ENCODE results near the gene PAEP. TPM values are rescaled to one million over a fixed set of nuclear protein-coding genes. Genes with fewer than 3 reads are reported as not detected.

PAEP gene
- total RNA-seq, 2 donors from 2014 or later: not detected

- H3K27ac Mint-ChIP-seq: no peak overlapping the region
- no peaks in the 10 kb centered on the region for H3K9me3 Mint-ChIP-seq
- no peaks in the 10 kb centered on the region for H3K36me3 Mint-ChIP-seq
- ATAC-seq (no peak), DNase-seq (ENCODE audit: low spot score in 2 of 2) (no peak)
Observed at GRCh38 chr9:135580664-135581380, 19.3 kb downstream of the PAEP start.

DNA sequence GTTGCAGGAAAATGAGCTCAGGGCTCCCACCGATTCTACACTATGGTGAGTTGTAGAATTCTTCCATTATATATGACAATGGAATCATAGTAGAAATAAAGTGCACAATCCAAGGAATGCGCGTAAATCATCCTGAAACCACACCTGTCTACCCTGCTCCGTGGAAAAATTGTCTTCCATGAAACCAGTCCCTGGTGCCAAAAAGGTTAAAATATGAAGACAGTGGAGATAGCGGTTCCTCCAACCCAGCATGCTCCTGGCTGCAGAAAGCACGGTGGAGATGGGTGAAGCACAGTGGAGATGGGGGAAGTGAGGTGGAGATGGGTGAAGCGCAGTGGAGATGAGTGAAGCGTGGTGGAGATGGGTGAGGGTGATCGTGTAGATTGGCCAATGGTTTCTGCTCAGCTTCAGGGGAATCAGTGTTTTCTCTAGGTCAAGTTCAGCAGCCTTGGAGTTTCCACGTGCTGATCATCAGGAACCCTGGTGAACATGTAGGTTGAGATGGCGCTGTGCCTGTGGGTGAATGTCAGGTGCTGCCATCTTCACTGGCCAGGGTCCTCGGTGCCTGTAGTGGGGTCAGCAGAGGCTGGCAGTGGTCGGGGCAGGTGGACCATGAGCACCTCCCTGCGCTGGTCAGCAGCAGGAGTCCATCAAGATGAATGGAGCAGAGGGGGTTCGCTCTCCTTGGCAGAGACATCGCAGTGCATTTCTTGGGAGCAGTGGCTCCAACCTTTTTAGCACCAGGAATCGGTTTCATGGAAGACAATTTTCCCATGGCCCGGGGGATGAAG, 20.3 kb downstream of the PAEP start:
- no peak overlapping the region for H3K27ac Mint-ChIP-seq
- ATAC-seq: no peak
- DNase-seq (ENCODE audit: low spot score in 2 of 2): no peak
- H3K9me3 Mint-ChIP-seq: no peaks in the 10 kb centered on the region
- no peaks in the 10 kb centered on the region for H3K36me3 Mint-ChIP-seq

GRCh38 chr9:135582541-135582940, 21.0 kb downstream of the PAEP start:
- Mint-ChIP-seq H3K36me3 (no peaks in the 10 kb centered on the region), H3K9me3 (no peaks in the 10 kb centered on the region), H3K27ac (no peak overlapping the region)
- ATAC-seq (no peak), DNase-seq (ENCODE audit: low spot score in 2 of 2) (no peak)

GRCh38 chr9:135582966-135583687, 21.6 kb downstream of the PAEP start:
- DNase-seq (ENCODE audit: low spot score in 2 of 2): no peak

GRCh38 chr9:135583688-135584011, 22.1 kb downstream of the PAEP start:
- H3K27ac Mint-ChIP-seq: no peak overlapping the region
- ATAC-seq (no peak), DNase-seq (ENCODE audit: low spot score in 2 of 2) (no peak)
- no peaks in the 10 kb centered on the region for H3K36me3 Mint-ChIP-seq
- no peaks in the 10 kb centered on the region for H3K9me3 Mint-ChIP-seq

More at GRCh38 chr9:135582966-135583687, 21.6 kb downstream of the PAEP start:
- H3K36me3 Mint-ChIP-seq: no peaks in the 10 kb centered on the region
- no peak overlapping the region for H3K27ac Mint-ChIP-seq
- H3K9me3 Mint-ChIP-seq: no peaks in the 10 kb centered on the region
- no peak for ATAC-seq

DNA sequence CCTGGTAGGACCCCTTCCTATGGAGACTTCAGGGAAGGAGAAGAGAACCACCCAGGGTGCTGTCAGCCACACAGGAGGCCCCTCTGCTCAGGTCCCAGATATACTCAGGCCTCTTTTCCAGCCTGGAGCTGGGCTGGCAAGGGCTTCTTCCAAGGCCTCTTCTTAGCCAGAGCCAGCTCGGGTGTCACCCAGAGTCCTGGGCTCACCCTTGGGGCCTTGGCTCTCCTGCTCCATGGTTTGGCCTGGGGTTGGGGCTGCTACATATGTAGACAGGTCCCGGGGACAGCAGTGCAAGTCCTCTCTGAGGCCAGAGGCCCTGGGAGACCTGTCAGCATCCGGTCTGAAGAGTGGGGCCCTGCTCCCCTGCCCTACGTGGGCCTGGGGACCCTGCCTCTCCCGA, 22.8 kb downstream of the PAEP start:
- Mint-ChIP-seq H3K36me3 (no peaks in the 10 kb centered on the region), H3K9me3 (no peaks in the 10 kb centered on the region), H3K27ac (no peak overlapping the region)
- DNase-seq (ENCODE audit: low spot score in 2 of 2) (no peak), ATAC-seq (no peak)

GRCh38 chr9:135584934-135585333, 23.4 kb downstream of the PAEP start:
- no peak for DNase-seq (ENCODE audit: low spot score in 2 of 2)
- H3K36me3 Mint-ChIP-seq: no peaks in the 10 kb centered on the region
- H3K27ac Mint-ChIP-seq: peak overlapping the region in 1 of 2 donors; percentile 29
- no peaks in the 10 kb centered on the region for H3K9me3 Mint-ChIP-seq
- ATAC-seq: no peak

- no peaks in the 10 kb centered on the region for H3K9me3 Mint-ChIP-seq
- H3K36me3 Mint-ChIP-seq: no peaks in the 10 kb centered on the region
- H3K27ac Mint-ChIP-seq: no peak overlapping the region
- ATAC-seq (no peak), DNase-seq (ENCODE audit: low spot score in 2 of 2) (no peak)
Observed at GRCh38 chr9:135586601-135587109, 25.1 kb downstream of the PAEP start.

GRCh38 chr9:135587658-135588057, 26.1 kb downstream of the PAEP start:
- Mint-ChIP-seq H3K36me3 (no peaks in the 10 kb centered on the region), H3K27ac (no peak overlapping the region), H3K9me3 (no peaks in the 10 kb centered on the region)
- ATAC-seq (no peak), DNase-seq (ENCODE audit: low spot score in 2 of 2) (no peak)

DNA sequence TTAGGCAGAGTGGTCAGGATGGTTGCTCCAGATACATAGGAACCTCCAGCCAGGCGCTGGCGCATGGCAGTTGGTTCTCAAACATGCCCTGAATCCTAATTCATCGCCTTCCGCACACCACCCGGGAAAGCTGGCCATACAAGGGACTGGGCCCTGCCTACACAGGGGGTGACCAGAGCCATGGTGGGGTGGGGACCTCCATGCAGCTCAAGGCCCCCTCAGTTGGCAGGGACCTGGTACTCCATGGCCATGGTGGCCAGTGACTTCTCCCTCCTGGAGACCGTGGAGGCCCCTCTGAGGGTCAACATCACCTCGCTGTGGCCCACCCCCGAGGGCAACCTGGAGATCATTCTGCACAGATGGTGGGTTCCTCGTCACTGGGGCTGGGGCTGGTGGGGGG, 26.8 kb downstream of the PAEP start:
- ATAC-seq: no peak

GRCh38 chr9:135588886-135589595, 27.5 kb downstream of the PAEP start:
- Mint-ChIP-seq H3K36me3 (no peaks in the 10 kb centered on the region), H3K9me3 (no peaks in the 10 kb centered on the region), H3K27ac (no peak overlapping the region)
- no peak for DNase-seq (ENCODE audit: low spot score in 2 of 2)
- no peak for ATAC-seq

More for the DNA sequence above, 26.8 kb downstream of the PAEP start:
- H3K27ac Mint-ChIP-seq: no peak overlapping the region
- no peaks in the 10 kb centered on the region for H3K9me3 Mint-ChIP-seq
- DNase-seq (ENCODE audit: low spot score in 2 of 2): no peak
- H3K36me3 Mint-ChIP-seq: no peaks in the 10 kb centered on the region

DNA sequence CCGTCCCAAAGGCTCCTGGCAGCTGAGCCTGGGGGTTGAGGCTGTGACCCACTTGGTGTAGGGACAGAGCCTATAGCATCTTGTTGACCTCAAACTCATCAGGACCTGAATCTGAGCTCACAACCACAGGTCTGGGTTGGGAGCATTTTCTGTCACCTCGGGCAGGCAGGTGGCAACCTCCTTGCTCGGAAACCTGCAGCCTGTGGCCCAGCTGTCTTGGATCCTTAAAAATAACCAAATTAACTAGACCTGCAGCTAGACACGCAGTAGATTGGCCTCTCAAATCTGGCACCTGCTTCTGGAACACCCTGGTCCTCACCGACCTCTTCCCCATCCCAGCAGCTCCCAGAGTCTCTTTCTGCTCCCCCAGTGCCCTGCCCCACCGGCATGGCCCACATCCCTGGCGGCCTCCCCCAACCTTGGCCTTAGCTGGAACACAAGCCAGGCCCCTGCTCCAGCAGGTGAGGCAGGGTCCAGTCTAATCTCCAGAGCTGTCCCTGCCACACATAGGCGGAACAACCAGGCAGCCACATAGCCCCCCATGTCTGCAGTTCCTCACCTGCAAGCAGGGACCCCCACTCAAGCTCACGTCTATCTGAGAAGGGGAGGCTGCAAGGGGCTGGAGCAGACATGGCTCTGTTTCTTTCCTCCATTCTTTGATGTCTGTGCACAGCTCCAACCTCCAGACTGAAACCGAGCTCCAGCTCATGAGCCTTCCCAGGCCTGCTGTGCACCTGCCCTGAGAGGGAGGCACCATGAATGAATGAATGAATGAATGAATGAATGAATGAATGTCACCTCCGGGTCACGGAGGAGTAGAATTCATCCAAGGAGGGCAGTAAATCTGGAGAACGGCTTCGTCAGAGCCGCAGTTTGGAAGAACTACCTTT, 28.3 kb downstream of the PAEP start:
- Mint-ChIP-seq H3K36me3 (no peaks in the 10 kb centered on the region), H3K27ac (no peak overlapping the region), H3K9me3 (no peaks in the 10 kb centered on the region)
- DNase-seq (ENCODE audit: low spot score in 2 of 2) (no peak), ATAC-seq (no peak)

DNA sequence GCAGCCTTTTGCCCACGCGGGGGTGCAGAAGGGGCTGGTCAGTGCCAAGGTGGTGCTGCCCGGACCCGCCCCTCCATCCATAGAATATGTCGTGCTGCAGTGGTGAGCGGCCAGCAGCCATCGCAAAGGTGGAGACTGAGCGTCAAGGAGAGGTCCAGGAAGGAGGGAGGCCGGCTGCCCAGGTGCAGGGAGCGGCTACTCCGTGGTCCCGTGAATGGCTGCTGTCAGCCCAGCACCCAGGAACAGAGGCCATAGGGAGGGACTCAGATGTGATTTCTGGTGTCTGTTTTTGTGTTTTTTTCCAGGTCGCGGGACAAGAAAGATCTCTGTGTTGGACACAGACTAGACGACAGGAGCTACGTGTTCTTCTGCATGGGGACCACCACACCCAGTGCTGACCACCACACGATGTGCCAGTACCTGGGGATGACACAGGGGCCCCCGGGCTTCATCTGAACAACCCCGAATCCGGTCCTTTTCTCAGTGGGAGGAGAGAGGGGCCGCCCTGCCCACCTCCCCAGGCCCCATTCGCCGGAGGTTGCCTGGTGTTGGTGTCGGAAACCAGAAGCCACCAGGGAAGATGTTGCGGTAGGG, 29.0 kb downstream of the PAEP start:
- DNase-seq (ENCODE audit: low spot score in 2 of 2): no peak
- Mint-ChIP-seq H3K9me3 (no peaks in the 10 kb centered on the region), H3K27ac (no peak overlapping the region), H3K36me3 (no peaks in the 10 kb centered on the region)
- no peak for ATAC-seq

DNA sequence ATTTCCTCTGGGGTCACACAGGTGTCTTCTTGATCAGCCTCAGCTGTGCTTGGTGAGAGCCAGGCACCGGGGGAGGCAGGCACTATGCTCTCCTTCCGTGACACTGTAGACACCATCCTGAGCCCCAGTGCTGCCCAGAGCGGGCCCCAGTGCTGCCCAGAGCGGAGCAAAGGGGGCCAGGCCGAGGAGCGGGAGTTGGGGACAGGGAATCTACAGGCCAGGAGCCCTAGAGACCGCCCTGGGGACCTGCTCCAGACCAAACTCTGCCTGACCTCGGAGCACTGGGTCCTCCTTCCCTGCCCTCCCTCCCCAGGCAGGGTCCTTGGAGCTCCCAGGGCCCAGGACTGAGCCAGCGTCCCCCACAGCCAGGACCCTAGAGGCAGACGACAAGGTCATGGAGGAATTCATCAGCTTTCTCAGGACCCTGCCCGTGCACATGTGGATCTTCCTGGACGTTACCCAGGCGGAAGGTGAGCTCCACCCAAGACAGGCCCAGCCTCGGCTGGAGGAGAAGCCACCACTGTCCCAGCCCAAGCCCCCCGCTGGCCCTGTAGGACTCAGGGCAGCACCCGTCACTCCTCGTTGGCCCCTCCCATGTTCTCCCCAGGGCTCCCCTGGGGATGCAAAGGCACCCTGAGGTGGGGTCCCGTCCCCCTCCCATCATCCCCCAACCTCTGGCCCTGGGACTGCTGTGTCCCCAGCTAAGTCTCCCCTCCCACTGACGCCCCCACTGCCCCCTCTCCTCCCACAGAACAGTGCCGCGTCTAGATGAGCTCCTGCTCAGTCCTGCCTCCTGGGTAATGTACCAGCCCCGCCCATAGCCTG, 30.2 kb downstream of the PAEP start:
- Mint-ChIP-seq H3K27ac (no peak overlapping the region), H3K36me3 (no peaks in the 10 kb centered on the region), H3K9me3 (no peaks in the 10 kb centered on the region)
- DNase-seq (ENCODE audit: low spot score in 2 of 2): no peak
- no peak for ATAC-seq

- no peak overlapping the region for H3K27ac Mint-ChIP-seq
- ATAC-seq: no peak
- no peaks in the 10 kb centered on the region for H3K9me3 Mint-ChIP-seq
- no peaks in the 10 kb centered on the region for H3K36me3 Mint-ChIP-seq
- no peak for DNase-seq (ENCODE audit: low spot score in 2 of 2)
Observed at GRCh38 chr9:135592331-135592590, 30.7 kb downstream of the PAEP start.

Measured in activated naive CD4-positive, alpha-beta T cell treated with anti-CD3 and anti-CD28 coated beads, Interleukin-2, amount 50 U/mL, for 72 hours (primary cell).